ENCODE data around the gene CCDC71L.

CCDC71L gene

DNA sequence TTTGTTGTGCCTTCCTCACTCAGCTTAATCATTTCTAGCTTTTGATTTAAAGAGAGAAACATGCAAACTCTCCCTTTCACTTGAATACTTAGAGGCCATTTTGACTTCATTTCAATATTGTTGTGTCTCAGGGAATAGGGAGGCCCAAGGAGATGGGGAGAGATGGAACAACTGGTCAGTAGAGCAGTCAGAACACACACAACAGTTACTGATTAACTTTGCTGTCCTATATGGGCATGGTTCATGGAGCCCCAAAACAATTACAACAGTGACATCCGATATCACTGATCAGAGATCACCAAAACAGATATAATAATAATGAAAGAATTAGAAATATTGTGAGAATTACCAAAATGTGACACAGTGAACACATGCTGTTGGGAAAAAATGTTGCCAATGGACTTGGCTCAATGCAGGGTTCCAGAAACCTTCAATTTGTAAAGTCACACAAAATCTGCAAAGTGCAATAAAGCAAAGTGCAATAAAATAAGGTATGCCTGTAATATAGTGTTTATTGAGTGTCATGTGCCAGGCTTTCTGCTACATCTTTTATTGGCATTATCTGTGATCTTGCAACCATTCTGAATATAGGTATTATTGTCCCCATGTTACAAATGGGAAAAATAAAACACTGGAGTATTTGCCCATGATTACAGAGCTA is 38.2 kb downstream of the CCDC71L start:
- TF ChIP-seq, protein P1, sequence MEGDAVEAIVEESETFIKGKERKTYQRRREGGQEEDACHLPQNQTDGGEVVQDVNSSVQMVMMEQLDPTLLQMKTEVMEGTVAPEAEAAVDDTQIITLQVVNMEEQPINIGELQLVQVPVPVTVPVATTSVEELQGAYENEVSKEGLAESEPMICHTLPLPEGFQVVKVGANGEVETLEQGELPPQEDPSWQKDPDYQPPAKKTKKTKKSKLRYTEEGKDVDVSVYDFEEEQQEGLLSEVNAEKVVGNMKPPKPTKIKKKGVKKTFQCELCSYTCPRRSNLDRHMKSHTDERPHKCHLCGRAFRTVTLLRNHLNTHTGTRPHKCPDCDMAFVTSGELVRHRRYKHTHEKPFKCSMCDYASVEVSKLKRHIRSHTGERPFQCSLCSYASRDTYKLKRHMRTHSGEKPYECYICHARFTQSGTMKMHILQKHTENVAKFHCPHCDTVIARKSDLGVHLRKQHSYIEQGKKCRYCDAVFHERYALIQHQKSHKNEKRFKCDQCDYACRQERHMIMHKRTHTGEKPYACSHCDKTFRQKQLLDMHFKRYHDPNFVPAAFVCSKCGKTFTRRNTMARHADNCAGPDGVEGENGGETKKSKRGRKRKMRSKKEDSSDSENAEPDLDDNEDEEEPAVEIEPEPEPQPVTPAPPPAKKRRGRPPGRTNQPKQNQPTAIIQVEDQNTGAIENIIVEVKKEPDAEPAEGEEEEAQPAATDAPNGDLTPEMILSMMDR (conservative IDR thresholded peaks at IDR 0.05; ENCODE audit: low read depth, low read length) = no peak
- no peak overlapping the region for H3K4me3 ChIP-seq (ENCODE audit: low read depth, low read length)
- DNase-seq (ENCODE audit: low read depth) = no peak

DNA sequence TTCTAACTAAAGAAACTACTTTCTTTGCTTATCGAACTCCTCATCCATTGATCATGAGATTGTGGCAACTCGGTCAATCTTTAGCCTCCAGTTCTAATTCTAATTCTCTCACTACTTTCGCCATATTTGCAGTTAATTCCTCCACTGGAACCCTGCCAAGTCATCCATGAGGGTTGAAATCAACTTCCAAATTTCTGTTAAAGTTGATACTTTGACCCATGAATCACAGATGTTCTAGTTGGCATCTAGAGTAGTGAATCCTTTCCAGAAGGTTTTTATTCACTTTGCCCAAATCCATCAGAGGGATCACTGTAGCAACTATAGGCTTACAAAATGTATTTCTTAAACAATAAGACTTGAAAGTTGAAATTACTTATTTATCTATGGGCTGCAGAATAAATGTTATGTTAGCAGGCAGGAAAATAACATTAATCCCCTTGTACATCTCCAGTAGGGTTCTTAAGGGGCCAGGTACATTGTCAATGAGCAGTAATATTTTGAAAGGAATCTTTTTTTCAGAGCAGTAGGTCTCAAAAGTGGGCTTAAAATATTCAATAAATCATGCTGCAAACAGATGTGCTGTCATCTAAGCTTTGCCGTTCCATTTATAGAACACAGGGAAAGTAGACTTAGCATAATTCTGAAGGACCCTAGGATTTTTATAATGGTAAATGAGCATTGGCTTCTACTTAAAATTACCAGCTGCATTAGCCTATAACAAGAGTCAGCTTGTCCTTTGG is 39.4 kb downstream of the CCDC71L start:
- H3K4me3 ChIP-seq (ENCODE audit: low read depth, low read length) = no peak overlapping the region

DNA sequence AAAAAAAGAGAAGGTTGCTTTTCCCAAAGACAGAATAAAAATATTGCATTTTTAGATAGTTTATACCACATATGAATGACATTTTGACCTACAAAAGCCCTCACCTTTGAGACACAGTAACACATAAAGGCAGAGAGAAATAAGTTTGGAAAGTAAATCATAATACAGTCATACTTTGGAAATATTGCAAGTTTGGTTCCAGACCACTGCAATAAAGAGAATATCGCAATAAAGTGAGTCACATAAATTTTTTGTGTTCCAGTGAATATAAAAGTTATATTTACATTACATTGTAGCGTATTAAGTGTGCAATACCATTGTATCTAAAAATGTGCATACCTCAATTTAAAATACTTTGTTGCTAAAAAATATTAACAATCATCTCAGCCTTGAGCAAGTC is 40.3 kb downstream of the CCDC71L start:
- DNase-seq (ENCODE audit: low read depth) = no peak
- TF ChIP-seq, protein P1 (conservative IDR thresholded peaks at IDR 0.05; ENCODE audit: low read depth, low read length) = no peak
- H3K4me3 ChIP-seq (ENCODE audit: low read depth, low read length) = no peak overlapping the region

More for the DNA sequence above, 39.4 kb downstream of the CCDC71L start:
- no peak for DNase-seq (ENCODE audit: low read depth)
- TF ChIP-seq, protein P1 (conservative IDR thresholded peaks at IDR 0.05; ENCODE audit: low read depth, low read length) = no peak

DNA sequence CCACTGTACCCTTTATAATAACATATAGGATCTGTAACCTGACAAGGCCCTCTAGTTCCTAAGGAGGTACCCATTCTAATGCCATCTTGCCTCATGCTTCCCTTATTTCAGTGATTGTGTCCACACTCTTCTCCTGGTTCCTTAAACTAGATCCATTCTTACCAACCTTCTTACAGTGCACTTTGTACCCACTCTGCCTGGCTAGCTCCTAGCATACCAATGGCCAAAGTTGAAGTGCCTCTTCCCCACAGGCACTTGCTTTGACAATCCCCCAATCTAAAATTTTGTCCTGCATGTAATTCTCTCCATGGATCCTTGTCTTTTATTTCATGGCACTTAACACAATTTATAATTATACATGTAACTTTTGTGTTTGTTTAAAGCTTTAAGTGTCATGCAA is 40.9 kb downstream of the CCDC71L start:
- DNase-seq (ENCODE audit: low read depth) = no peak
- H3K4me3 ChIP-seq (ENCODE audit: low read depth, low read length) = no peak overlapping the region
- TF ChIP-seq, protein P1 (conservative IDR thresholded peaks at IDR 0.05; ENCODE audit: low read depth, low read length) = no peak

DNA sequence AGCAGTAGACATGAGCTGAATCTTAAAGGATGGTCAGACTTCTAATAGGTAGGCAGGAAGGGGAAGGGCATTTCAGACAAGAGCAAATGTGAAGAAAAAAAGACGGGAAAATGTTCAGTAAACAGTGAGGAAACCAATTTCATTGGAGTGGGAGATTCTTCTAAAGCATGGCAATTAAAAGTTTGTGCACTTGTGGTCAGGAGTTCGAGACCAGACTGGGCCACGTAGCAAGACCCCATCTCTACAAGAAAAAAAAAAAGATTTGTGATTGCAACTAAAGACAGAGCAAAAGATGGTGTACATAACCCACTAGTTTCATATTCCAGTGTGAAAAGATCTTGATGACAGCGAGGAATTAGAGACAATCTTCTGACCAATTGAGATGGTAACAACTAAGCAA is 41.7 kb downstream of the CCDC71L start:
- H3K4me3 ChIP-seq (ENCODE audit: low read depth, low read length) = no peak overlapping the region
- DNase-seq (ENCODE audit: low read depth) = no peak
- TF ChIP-seq, protein P1 (conservative IDR thresholded peaks at IDR 0.05; ENCODE audit: low read depth, low read length) = no peak

DNA sequence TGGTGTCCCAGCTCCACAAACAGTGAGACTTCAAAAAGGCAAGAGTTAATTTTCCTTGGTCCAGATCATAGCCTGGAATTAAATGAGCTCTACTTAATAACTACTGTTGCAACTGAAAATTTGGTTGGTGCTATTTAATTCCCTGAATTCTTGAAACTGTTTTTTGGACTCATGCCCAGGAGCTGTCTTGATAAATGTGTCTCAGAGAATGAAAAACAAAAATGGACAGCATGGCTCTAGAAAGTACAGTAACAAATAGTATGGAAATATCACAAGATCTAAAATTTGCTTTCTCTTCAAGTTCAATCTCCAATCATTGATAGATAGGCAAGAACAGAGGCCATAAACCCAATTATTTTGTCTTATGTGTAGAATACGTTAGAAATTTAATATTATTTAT is 42.5 kb downstream of the CCDC71L start:
- TF ChIP-seq, protein P1 (conservative IDR thresholded peaks at IDR 0.05; ENCODE audit: low read depth, low read length) = no peak
- DNase-seq (ENCODE audit: low read depth) = peak; percentile 90
- H3K4me3 ChIP-seq (ENCODE audit: low read depth, low read length) = no peak overlapping the region

DNA sequence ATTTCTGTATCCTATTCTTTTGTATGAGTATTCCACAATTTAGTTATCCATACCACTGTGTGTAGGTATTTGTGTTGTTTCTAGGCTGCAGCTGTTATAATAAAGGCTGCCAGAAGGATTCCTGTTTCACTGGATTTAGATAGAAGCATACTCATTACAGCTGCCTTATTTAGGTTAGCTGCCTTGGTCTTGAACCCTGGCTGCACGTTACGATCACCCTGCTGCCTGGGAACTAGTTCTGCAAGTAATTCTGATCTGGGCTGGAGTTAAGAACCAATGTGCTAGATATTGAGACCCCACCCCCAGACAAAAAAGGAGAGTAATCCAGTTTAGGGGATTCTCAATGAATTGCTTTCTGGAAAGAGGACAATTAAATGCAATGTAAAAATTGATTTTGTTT is 43.1 kb downstream of the CCDC71L start:
- DNase-seq (ENCODE audit: low read depth) = no peak
- H3K4me3 ChIP-seq (ENCODE audit: low read depth, low read length) = no peak overlapping the region
- TF ChIP-seq, protein P1 (conservative IDR thresholded peaks at IDR 0.05; ENCODE audit: low read depth, low read length) = no peak
